ENCODE results near the gene CCDC9B.

Gene CCDC9B

GRCh38 chr15:40365016-40365415 lies 24.3 kb upstream of the CCDC9B start:
- no peak for DNase-seq

DNA sequence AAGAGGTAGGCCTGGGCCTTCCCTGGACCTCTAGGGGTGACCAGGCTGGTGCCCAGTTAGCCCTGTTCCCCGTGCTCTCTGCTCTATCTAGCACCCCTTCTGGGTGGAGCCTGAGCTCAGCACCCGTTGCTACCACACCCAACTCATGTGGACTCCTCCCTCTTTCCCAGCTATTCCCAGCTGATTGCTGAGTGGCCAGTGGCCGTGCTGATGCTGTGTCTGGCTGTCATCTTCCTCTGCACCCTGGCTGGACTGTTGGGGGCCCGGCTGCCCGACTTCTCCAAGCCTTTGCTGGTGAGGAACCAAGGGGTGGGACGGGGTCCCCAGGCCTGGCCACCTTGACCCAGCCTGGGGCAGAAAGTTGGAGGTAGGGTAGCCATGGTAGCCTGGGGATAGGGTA lies 23.5 kb upstream of the CCDC9B start:
- DNase-seq: no peak

GRCh38 chr15:40363611-40364010 lies 22.9 kb upstream of the CCDC9B start:
- DNase-seq: no peak

DNA sequence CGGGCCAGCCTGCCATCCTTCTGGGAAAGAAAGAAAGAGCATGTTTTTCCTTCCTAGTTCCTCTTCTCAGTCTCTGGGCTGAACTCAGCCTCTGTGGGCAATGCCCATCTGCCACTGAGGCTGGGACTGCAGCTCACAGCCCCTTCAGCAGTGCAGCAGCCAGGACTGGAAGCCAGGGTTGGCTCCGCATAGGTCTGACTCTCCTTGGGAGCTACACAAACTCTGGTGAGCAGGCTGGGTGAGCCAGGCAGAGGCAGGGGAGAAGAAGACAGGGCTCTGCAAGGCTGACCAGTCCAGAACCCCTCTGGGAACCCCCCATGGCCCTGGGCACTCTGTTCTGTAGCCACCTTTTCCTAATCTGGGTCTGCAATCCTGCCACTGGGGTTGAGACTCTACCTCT lies 20.9 kb upstream of the CCDC9B start:
- DNase-seq: no peak

DNA sequence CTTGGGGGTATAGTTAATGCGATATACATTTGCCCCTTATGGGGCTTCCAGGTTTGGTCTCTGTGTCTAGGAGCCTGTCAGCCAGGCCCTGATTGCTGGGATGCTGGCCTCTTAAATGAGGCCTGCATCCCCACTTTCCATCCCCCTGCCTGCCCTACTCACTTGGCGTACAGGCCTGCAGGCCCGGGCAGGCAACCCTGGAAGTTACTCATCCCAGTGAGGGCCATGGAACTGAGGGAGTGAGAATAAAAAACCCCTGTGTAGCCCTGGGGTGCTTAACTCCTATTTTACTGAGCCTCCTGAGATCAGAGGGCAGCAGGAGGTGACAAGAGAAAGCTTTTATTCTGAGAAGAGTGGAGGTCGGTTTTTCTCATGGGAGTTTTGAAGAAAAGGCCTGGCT lies 19.3 kb upstream of the CCDC9B start:
- DNase-seq: no peak

DNA sequence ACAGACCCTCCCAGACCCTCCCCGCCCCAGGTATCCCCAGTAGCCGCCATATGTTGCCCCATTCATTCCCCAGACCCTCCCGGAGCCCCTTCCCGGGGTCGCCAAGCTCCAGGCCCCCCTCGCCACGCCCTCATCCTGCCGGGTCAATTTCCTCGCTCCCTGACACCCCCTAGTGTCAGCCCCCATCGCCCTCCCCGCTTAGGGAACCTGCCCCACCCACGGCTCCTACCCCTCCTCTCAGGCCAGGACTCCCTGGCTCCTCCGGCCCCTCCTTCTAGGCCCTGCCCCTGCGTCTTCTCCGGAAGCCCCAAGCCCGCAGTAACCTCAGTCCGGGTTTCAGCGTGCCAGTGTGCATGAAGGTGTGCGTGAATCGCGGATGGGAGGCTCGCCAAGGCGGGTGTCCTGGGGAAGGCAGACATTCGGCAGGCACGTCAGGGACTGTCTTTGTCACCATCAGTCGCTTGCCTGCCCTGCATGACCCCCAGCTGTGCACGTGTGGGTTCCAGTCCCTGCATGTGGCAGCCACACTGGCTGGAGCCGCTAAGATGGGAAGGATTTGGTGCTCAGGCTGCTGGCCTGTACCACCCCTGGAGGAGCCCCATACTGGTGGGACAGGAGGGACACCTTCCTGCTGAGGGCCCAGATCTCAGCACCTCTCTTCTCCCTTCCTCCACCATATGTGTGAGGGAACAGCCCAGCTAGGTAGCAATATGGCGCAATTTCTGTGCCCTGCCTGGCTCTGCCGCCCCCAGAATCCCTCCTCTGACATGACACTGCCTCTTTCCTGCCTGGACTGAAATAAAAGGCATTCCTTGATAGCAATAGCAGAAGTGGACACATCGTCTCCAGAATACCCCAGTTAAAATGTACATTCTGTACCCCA lies 18.0 kb upstream of the CCDC9B start:
- DNase-seq: peak in 1 of 5 donors; percentile 27

DNA sequence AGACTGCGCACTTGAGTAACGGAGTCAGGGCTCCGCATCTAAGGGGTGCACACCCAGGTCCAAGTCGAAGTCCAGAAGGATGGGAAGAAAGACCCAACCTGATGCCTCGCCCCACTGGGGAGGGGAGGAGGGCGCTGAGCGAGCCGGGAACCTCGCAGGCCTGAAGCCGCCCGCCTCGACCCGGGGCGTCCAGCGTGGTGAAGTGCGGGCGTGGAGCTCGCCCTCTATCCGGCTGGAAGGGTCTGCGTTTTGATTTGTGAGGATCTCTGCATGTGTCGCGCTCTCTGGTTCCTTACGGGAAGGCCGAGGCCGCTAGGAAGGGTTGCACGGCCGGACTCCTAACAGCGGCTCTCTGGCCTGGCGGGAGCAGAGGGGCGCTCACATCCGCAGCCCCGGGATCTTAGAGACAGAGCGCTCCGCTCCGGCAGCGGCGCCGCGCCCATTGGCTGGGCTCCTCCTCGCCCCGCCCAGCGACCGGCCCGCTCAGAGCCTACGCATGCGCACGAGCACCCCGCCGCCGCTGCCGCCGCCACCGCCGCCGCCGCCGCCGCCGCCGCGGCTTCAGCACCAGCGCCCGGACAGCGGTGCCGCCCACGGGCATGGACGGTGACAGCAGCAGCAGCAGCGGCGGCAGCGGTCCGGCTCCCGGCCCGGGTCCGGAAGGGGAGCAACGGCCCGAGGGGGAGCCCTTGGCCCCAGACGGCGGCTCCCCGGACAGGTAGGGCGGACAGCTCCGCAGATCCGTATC lies 17.2 kb upstream of the CCDC9B start, which contains the start of gene DISP2:
Gene DISP2, plus strand, starts transcription at position 497 of the 748 bp plus-strand sequence. Its CDS starts 103 bp downstream, at position 600.
- DNase-seq: peak; percentile 82 to 92 (median 85)

DNA sequence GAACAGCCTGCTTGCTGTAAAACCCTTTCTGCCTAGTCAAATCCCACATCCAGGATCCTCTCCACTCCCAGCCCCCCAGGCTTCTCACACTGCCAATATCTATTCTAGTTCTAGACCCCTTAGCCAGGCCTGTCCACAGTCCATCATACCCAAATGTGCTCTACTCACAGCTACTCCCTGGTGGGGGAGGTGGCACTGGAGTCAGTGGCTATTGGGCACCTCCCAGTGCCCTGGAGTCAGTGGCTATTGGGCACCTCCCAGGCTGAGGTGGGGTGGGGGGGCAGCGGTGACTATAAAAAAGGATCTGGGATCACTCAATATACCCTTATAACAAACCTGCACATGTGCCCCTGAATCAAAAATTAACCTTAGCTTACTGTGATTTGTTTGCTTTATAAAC lies 16.5 kb upstream of the CCDC9B start:
- no peak for DNase-seq

DNA sequence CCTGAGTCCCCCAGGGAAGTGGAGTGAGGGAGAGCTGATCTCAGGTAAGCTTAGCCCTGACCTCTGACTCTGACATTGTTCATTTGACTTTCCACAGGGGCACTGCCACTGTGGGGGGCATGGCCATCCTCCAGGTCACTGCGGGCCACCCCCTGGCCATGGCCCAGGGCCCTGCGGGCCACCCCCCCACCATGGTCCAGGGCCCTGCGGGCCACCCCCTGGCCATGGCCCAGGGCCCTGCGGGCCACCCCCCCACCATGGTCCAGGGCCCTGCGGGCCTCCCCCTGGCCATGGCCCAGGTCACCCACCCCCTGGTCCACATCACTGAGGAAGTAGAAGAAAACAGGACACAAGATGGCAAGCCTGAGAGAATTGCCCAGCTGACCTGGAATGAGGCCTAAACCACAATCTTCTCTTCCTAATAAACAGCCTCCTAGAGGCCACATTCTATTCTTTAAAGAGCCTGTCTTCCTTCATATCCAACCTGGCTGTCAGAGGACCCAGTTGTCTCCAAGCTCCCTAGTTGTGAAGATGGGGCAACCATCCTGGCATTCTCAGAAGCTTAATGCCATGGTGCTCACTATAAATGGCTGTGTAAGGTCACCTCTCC lies 15.3 kb upstream of the CCDC9B start:
- DNase-seq: no peak

- DNase-seq: no peak
Measured at GRCh38 chr15:40354408-40355171, 13.9 kb upstream of the CCDC9B start.

DNA sequence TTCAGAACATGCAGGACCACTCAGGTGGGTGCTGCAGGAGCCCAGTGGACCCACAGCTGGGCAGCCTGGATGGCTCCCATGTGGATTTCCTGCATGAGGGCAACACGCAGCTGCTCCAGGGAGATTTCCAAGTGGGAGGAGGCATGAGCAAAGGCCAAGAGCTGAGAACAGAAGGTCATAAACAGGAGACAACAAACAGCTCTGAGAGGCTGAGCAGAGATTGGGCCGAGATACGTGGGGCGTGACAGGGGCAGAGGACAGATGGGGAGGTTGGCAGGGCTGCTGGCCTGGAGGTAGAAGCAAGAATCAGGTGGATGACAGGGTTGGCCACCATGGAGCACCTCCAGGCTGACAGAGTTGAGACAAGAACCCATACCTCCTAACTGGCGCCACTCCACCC lies 13.0 kb upstream of the CCDC9B start:
- DNase-seq: no peak

GRCh38 chr15:40352281-40352901 lies 11.7 kb upstream of the CCDC9B start:
- no peak for DNase-seq

DNA sequence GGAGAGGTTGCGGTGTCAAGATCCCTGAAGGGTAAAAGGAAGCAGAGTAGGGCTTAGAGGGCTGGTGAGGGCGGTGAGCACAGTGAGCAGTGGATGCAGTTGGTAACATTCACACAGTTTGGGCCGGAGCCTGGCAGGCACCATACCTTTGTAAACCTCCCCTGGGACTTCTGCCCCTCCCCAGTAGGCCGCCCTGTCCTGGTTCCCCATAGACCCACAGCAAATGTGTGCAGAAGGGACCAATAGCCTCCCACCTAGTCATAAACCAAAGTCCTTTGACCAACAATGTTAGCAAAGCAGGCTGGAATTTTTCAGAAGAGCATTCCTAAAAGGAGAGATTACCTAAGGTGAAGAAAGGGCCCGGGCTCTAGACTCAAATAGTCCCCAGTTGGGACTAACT lies 8.4 kb upstream of the CCDC9B start:
- DNase-seq: no peak

DNA sequence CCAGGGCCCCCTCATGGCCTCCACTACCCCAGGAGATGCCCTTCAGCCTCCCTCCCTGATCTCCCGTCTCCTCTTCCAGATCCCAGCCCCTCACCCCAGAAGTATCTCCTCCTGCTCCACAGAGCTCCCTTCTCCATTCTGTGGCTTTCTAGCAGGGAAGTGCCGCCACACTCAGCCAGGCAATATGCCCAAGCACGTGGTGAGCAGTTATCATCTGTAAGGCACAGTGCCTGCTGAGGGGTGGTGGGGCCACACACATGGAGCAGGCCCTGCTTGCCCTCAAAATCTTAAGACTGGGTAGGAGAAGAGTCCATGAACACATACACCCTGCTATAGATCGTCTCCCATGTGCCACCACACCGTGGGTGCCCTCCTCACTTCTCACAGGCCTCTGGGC lies 7.7 kb upstream of the CCDC9B start:
- no peak for DNase-seq

- no peak for DNase-seq
Measured at GRCh38 chr15:40347559-40348473, 7.1 kb upstream of the CCDC9B start.

DNA sequence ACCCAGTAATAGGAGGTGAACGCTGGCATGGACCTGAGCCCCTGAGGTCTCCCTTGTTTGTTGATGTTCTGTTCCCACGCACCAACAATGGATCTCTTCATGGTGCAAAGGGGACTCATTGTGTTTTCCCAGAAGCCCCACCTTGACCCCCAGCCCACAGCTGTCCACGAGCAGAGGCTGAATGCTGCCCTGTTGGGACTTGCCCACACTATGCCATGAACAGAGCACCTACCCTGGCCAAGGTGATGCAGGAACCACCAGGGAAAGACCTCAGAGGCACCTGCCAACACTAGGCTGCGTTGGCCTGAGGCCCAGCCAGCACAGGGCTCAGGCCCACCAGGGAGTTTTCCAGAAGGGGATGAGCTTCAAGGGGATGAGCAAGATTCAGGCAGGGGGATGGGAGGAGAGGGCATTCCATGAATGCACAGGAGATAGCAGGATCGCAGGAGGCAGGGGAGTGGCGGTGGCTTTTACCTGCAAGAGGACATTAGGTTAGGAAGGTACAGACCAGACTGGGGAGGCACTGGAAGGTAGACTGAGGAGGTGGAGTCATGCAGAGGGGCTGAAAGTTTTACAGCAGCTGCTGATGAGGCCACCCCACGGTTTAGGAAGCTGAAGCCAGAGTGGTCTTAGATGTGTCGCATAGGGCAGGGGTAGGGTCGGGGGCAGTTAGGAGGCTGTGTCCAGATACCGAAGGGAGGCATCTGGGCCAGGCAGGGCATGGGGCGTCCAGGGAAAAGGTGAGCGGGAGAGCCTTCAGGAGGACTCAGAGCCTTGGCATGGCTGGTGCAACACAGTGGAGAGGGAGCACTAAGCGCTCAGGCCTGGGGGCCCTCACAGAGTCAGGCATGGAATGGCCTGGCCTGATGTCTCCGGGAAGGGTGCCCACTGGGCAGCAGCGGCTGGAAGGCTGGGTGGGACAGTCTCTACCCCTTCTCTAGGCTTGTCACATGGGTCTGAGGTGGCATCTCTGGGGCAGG lies 6.1 kb upstream of the CCDC9B start:
- no peak for DNase-seq

DNA sequence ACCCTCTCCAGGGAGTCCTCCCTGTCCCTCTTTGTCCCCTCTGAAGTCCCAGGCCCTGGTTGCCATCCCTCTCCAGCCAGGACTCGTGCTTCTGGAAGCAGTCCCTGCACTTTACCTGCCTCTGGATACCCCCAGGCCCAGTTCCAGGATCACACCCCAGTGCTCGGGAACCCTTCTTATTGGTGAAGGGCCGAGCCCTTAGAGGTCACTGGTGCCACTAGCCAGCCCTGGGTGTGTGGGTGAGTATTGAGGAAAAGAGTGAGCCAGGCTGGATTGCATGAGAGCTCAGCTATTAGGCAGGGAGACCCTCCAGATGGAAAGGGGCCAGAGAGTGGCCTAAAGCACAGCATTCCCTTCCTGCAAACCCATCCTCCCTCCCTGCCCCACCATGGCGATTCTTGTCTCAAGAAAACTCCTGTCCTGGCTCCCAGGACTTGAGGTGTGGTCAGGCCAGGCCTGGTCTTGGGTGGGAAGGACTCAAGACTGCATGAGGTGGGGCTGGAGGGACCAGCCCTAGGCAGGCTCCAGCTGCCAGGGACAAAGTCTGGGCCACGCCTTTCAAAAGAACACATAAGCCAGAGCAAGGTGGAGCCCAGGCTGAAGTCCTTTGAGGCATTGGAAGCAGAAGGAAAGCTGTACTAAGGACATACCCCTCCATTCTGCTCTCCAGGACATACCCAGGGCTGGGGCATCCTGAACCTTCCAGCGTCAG lies 5.3 kb upstream of the CCDC9B start:
- no peak for DNase-seq

DNA sequence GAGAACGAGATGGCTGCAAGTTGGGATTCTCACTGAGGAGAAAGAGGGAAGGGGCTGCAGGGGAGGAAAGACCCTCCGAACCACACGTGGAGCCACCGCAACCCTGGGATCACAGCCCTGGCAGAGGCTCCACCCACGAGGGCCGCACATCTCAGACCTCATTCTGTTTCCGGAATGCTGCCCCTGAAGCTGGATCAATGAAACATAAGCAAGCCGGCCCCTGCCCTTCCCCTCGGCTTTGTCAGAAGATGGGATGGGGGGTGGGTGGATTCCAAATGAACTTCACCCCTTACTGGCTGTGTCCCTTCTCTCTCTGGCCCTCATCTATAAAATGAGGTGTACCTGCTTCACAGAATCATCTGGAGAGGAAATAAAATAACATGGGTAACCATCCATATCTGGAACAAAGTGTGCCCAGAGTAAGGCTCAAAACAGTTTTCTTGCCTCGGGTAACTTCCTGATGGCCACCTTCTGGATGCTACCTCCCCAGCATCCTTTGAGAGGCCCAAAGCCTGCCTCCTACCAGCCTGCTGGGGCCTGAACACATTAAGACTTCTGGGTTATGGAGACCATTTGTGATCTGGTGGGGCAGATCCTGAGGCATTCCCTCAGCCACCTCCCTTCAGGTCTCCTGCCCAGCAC lies 4.6 kb upstream of the CCDC9B start:
- no peak for DNase-seq
